IMR-90 (cell line): ENCODE results near the gene HHLA2. TPM values are rescaled to one million over a fixed set of nuclear protein-coding genes. Genes with fewer than 3 reads are reported as not detected.

Experiments
- ATAC-seq: fragments of 200-7000 bp; cut with Tn5 transposase; 2 replicates; pipeline ENCODE4 v1.9.1; 2020; ENCODE audit warnings: low read depth, mild to moderate bottlenecking, moderate library complexity
- BruUV-seq: library from RNA; stranded (reverse); fragments of 400-500 nt; replicated peaks from 2 replicates; lab custom pipeline; 2021; lab: Mats Ljungman, UMichigan
- CTCF ChIA-PET: fragments of 300-600 bp; formaldehyde crosslinking; extraction: SDS; loops from one replicate; lab custom pipeline; 2021; ENCODE audit warnings: antibody characterized with exemption; lab: Yijun Ruan, JAX
- POLR2A ChIA-PET: fragments of 300-600 bp; sonication (Branson Sonifier 250); formaldehyde crosslinking; loops from one replicate; lab custom pipeline; 2022; ENCODE audit warnings: antibody characterized with exemption; ENCODE audit not compliant: unreplicated experiment; lab: Charles Lee
- DNase-seq: peaks from one replicate; pipeline ENCODE4 v3.0.0; 2013
- H2AFZ ChIP-seq: replicated peaks from 2 replicates; pipeline ENCODE3; 2013; ENCODE audit warnings: low read length, mild to moderate bottlenecking; ENCODE audit not compliant: poor library complexity
- H2AK5ac ChIP-seq: 2 replicates; pipeline ENCODE4 v1.6.1; 2013; ENCODE audit warnings: low read depth, low read length, inconsistent platforms
- H2AK9ac ChIP-seq: replicated peaks from 2 replicates; pipeline ENCODE3; 2013; ENCODE audit warnings: mild to moderate bottlenecking, low read depth, low read length, moderate library complexity; ENCODE audit not compliant: poor library complexity
- H2BK120ac ChIP-seq: 2 replicates; pipeline ENCODE4 v1.6.1; 2013; ENCODE audit warnings: low read depth, low read length, inconsistent platforms
- H2BK15ac ChIP-seq: 3 replicates; pipeline ENCODE4 v1.6.1; 2013; ENCODE audit warnings: low read depth, low read length, inconsistent platforms
- H2BK20ac ChIP-seq: 2 replicates; pipeline ENCODE4 v1.6.1; 2013; ENCODE audit warnings: low read depth, mild to moderate bottlenecking, inconsistent platforms, low read length, moderate library complexity
- H2BK5ac ChIP-seq: 2 replicates; pipeline ENCODE4 v1.6.1; 2013; ENCODE audit warnings: mild to moderate bottlenecking, low read depth, low read length, inconsistent platforms; ENCODE audit not compliant: poor library complexity, severe bottlenecking
- H3K14ac ChIP-seq: replicated peaks from 2 replicates; pipeline ENCODE4 v1.6.1; 2013; ENCODE audit warnings: low read depth, low read length, inconsistent platforms
- H3K18ac ChIP-seq: 2 replicates; pipeline ENCODE4 v1.6.1; 2013; ENCODE audit warnings: low read depth, low read length, control low read depth
- H3K23ac ChIP-seq: 2 replicates; pipeline ENCODE4 v1.6.1; 2013; ENCODE audit warnings: low read depth, low read length, inconsistent platforms
- H3K27ac ChIP-seq: 2 replicates; pipeline ENCODE4 v1.5.1; 2013; ENCODE audit warnings: mild to moderate bottlenecking, control low read depth, low read length; ENCODE audit not compliant: insufficient read depth
- H3K27me3 ChIP-seq: 2 replicates; pipeline ENCODE4 v1.6.1; 2013; ENCODE audit warnings: low read length; ENCODE audit not compliant: control insufficient read depth, insufficient read depth
- H3K36me3 ChIP-seq: 2 replicates; pipeline ENCODE4 v1.6.1; 2013; ENCODE audit warnings: low read length, mixed read lengths; ENCODE audit not compliant: control insufficient read depth, insufficient read depth
- H3K4ac ChIP-seq: 2 replicates; pipeline ENCODE4 v1.6.1; 2013; ENCODE audit warnings: low read depth, low read length, inconsistent platforms
- H3K4me1 ChIP-seq: 2 replicates; pipeline ENCODE4 v1.6.1; 2013; ENCODE audit warnings: low read length, mixed read lengths; ENCODE audit not compliant: control insufficient read depth, insufficient read depth
- H3K4me2 ChIP-seq: 2 replicates; pipeline ENCODE4 v1.6.1; 2013; ENCODE audit warnings: low read depth, mild to moderate bottlenecking, control low read depth, low read length, moderate library complexity
- H3K4me3 ChIP-seq: 2 replicates; pipeline ENCODE4 v1.5.1; 2013; ENCODE audit warnings: low read depth, mild to moderate bottlenecking, control low read depth, low read length, moderate library complexity; ENCODE audit not compliant: insufficient read depth
- H3K56ac ChIP-seq: 2 replicates; pipeline ENCODE4 v1.6.1; 2013; ENCODE audit warnings: low read length, inconsistent platforms; ENCODE audit not compliant: insufficient read depth; ENCODE audit errors: extremely low read depth
- H3K79me1 ChIP-seq, 2 experiments: 2 replicates each; pipeline ENCODE4 v1.6.1; 2013; ENCODE audit warnings: low read length in 2 of 2, inconsistent platforms in 1 of 2, low read depth in 1 of 2
- H3K9ac ChIP-seq: 2 replicates; pipeline ENCODE4 v1.6.1; 2013; ENCODE audit warnings: low read depth, low read length, control low read depth
- H3K9me1 ChIP-seq: 2 replicates; pipeline ENCODE4 v1.6.1; 2013; ENCODE audit warnings: low read length, inconsistent platforms; ENCODE audit not compliant: insufficient read depth
- H3K9me3 ChIP-seq: 2 replicates; pipeline ENCODE4 v1.6.1; 2013; ENCODE audit warnings: low read length; ENCODE audit not compliant: control insufficient read depth, insufficient read depth
- H4K20me1 ChIP-seq: 2 replicates; pipeline ENCODE4 v1.6.1; 2013; ENCODE audit warnings: low read length, inconsistent platforms; ENCODE audit not compliant: insufficient read depth
- H4K5ac ChIP-seq: 2 replicates; pipeline ENCODE4 v1.6.1; 2013; ENCODE audit warnings: mild to moderate bottlenecking, low read depth, low read length, control low read depth
- H4K8ac ChIP-seq, 2 experiments: 2 replicates each; pipeline ENCODE4 v1.6.1; 2013; ENCODE audit warnings: low read depth in 2 of 2, low read length in 2 of 2, control low read depth in 1 of 2, inconsistent platforms in 1 of 2
- H4K91ac ChIP-seq: 2 replicates; pipeline ENCODE4 v1.6.1; 2013; ENCODE audit warnings: low read depth, low read length, inconsistent platforms; ENCODE audit not compliant: insufficient read depth
- BHLHE40 ChIP-seq: fragments of 150-350 bp; IDR thresholded peaks from 2 replicates; pipeline ENCODE4 v1.6.1; 2016; ENCODE audit warnings: mild to moderate bottlenecking, low read depth, low read length
- CTCF ChIP-seq: conservative IDR thresholded peaks from 2 replicates; pipeline ENCODE4 v1.5.1; 2012; ENCODE audit warnings: mild to moderate bottlenecking, low read depth, low read length, improper control_type of control experiment
- FOS ChIP-seq: fragments of 150-350 bp; IDR thresholded peaks from 2 replicates; pipeline ENCODE4 v1.6.1; 2016; ENCODE audit warnings: low read depth, low read length
- MAZ ChIP-seq: IDR thresholded peaks from 2 replicates; pipeline ENCODE4 v1.6.1; 2012; ENCODE audit warnings: low read depth, mild to moderate bottlenecking, low read length, improper control_type of control experiment, moderate library complexity, borderline replicate concordance
- MXI1 ChIP-seq: IDR thresholded peaks from 2 replicates; pipeline ENCODE4 v1.6.1; 2012; ENCODE audit warnings: low read depth, mild to moderate bottlenecking, low read length, moderate library complexity, borderline replicate concordance
- POLR2A ChIP-seq: IDR thresholded peaks from 2 replicates; pipeline ENCODE4 v1.6.1; 2012; ENCODE audit warnings: mild to moderate bottlenecking, low read depth, low read length
- RAD21 ChIP-seq: IDR thresholded peaks from 2 replicates; pipeline ENCODE4 v1.6.1; 2012; ENCODE audit warnings: low read length, improper control_type of control experiment
- WGBS, 2 experiments: methylation state at CpG; one replicate each; pipeline versions ENCODE4 v1.1.5 to v1.1.7; 2013; ENCODE audit warnings: missing lambda C conversion rate in 2 of 2; ENCODE audit not compliant: insufficient read length in 1 of 2; ENCODE audit errors: extremely low coverage in 2 of 2; 5-methylcytosine and 5-hydroxymethylcytosine counted together
- dilution Hi-C: fragments of 300-500 bp; cut with HindIII; formaldehyde crosslinking; loops from one replicate; pipeline ENCODE4 v1.14.3; 2018; ENCODE audit warnings: low sequenced_read_pairs; ENCODE audit not compliant: unreplicated experiment
- in situ Hi-C: fragments of 300-500 bp; cut with MboI; formaldehyde crosslinking; loops from 3 replicates; pipeline ENCODE4 v1.14.3; 2019; ENCODE audit warnings: low sequenced_read_pairs, inconsistent platforms, mixed read lengths
- intact Hi-C: fragments of 100-400 bp; cut with micrococcal nuclease; formaldehyde crosslinking; loops from 2 replicates; pipeline ENCODE4 v1.10.0; 2022
- polyA plus RNA-seq, 3 experiments: library from polyadenylated mRNA; depleted of rRNA; stranded (reverse); fragments of >200 nt; gene quantifications; 2 replicates each; pipeline ENCODE4 v1.2.3, GENCODE V29; 2012; ENCODE audit warnings: low replicate concordance in 1 of 3
- total RNA-seq: library from RNA; depleted of rRNA; stranded (reverse); fragments of >200 nt; gene quantifications from 2 replicates; pipeline ENCODE4 v1.2.3, GENCODE V29; 2012

Gene HHLA2
- total and polyA plus RNA-seq, 2 of the 4 experiments (the other 2 are of a cell fraction): not detected

GRCh38 chr3:108410531-108410984 lies 114.2 kb downstream of the HHLA2 start:
- Histone ChIP-seq H3K23ac (no peak overlapping the region), H2AK5ac (no peak overlapping the region), H3K27ac (no peak overlapping the region), H3K4ac (no peak overlapping the region), H2BK20ac (no peak overlapping the region), H3K36me3 (no peaks in the 10 kb centered on the region), H4K20me1 (no peaks in the 10 kb centered on the region), H2BK15ac (no peak overlapping the region), H3K4me3 (no peak overlapping the region), H2BK120ac (no peak overlapping the region), H3K4me2 (no peak overlapping the region), H2AFZ (peak overlapping the region; percentile 62), H4K8ac (no peak overlapping the region), H2AK9ac (no peak overlapping the region), H3K9ac (no peak overlapping the region), H4K91ac (no peak overlapping the region), H4K5ac (no peak overlapping the region), H3K9me3 (no peaks in the 10 kb centered on the region), H3K14ac (no peak overlapping the region), H3K79me1 (no peaks in the 10 kb centered on the region), H3K4me1 (0 out of 2 replicates have a peak, but pooled peaks cover under 1% of the 10 kb centered on the region), H3K27me3 (no peaks in the 10 kb centered on the region; the same call in 1 of the 2 replicates), H3K9me1 (no peaks in the 10 kb centered on the region; the same call in 1 of the 2 replicates), H3K56ac (no peak overlapping the region), H2BK5ac (no peak overlapping the region), H3K18ac (no peak overlapping the region)
- intact Hi-C loops: no loop called here
- DNase-seq (no peak), ATAC-seq (no peak)
- in situ Hi-C loops: no loop called here
- ChIA-PET CTCF (no interaction called here), POLR2A (no interaction called here)
- TF ChIP-seq MXI1: no peak
- no peak for TF ChIP-seq CTCF
- no peak for TF ChIP-seq FOS
- TF ChIP-seq POLR2A: no peak
- no peak for TF ChIP-seq BHLHE40
- TF ChIP-seq RAD21: no peak
- no peak for TF ChIP-seq MAZ
- dilution Hi-C loops: no loop called here
- BruUV-seq: no TSS peak
- 77% methylated on average over 5 of the region's 11 CpGs; no CpG with 5 or more reads in 1 of the 2 experiments for WGBS, 2 experiments
